H9 (cell line): ENCODE results near the gene PRSS22. TPM values are rescaled to one million over a fixed set of nuclear protein-coding genes. Genes with fewer than 3 reads are reported as not detected.

Source experiments
- DNase-seq: peaks from one replicate; pipeline ENCODE4 v3.0.0-alpha.2; 2017
- H2AFZ ChIP-seq: one replicate; pipeline ENCODE4 v1.6.1; 2013; ENCODE audit warnings: mild to moderate bottlenecking, low read length, control low read depth, moderate library complexity
- H2AK5ac ChIP-seq: 2 replicates; pipeline ENCODE4 v1.6.1; 2013; ENCODE audit warnings: low read length, control low read depth, mixed read lengths; ENCODE audit not compliant: insufficient read length
- H2BK120ac ChIP-seq: one replicate; pipeline ENCODE4 v1.6.1; 2013; ENCODE audit warnings: low read depth, mild to moderate bottlenecking, low read length, control low read depth, inconsistent platforms; ENCODE audit not compliant: poor library complexity, severe bottlenecking
- H2BK12ac ChIP-seq: 2 replicates; pipeline ENCODE4 v1.6.1; 2013; ENCODE audit warnings: low read length, control low read depth, mixed read lengths, low read depth; ENCODE audit not compliant: insufficient read length
- H2BK15ac ChIP-seq: 2 replicates; pipeline ENCODE4 v1.6.1; 2013; ENCODE audit warnings: low read depth, low read length, control low read depth
- H2BK20ac ChIP-seq: one replicate; pipeline ENCODE4 v1.6.1; 2013; ENCODE audit warnings: low read depth, mild to moderate bottlenecking, low read length, control low read depth, inconsistent platforms; ENCODE audit not compliant: poor library complexity, severe bottlenecking
- H2BK5ac ChIP-seq: 2 replicates; pipeline ENCODE4 v1.6.1; 2013; ENCODE audit warnings: low read length, control low read depth, mixed read lengths; ENCODE audit not compliant: insufficient read length
- H3K14ac ChIP-seq: 2 replicates; pipeline ENCODE4 v1.6.1; 2013; ENCODE audit warnings: low read length, control low read depth; ENCODE audit not compliant: insufficient read depth
- H3K18ac ChIP-seq: 2 replicates; pipeline ENCODE4 v1.6.1; 2013; ENCODE audit warnings: low read depth, mild to moderate bottlenecking, mixed read lengths, low read length, control low read depth; ENCODE audit not compliant: insufficient read length
- H3K23ac ChIP-seq: 2 replicates; pipeline ENCODE4 v1.6.1; 2013; ENCODE audit warnings: low read length, control low read depth, mixed read lengths, low read depth; ENCODE audit not compliant: insufficient read length
- H3K23me2 ChIP-seq: 2 replicates; pipeline ENCODE4 v1.6.1; 2013; ENCODE audit warnings: low read depth, mild to moderate bottlenecking, mixed read lengths, low read length, control low read depth; ENCODE audit not compliant: insufficient read length, poor library complexity, severe bottlenecking
- H3K27ac ChIP-seq: 2 replicates; pipeline ENCODE4 v1.5.1; 2013; ENCODE audit warnings: low read length, control low read depth, mixed read lengths, low read depth; ENCODE audit not compliant: insufficient read length
- H3K27me3 ChIP-seq: 2 replicates; pipeline ENCODE4 v1.6.1; 2013; ENCODE audit warnings: low read length, control low read depth, inconsistent platforms; ENCODE audit not compliant: insufficient read depth
- H3K4ac ChIP-seq: 2 replicates; pipeline ENCODE4 v1.6.1; 2013; ENCODE audit warnings: low read depth, mild to moderate bottlenecking, control low read depth, inconsistent platforms, low read length, moderate library complexity
- H3K4me1 ChIP-seq: 2 replicates; pipeline ENCODE4 v1.6.1; 2013; ENCODE audit warnings: low read length, control low read depth, inconsistent platforms; ENCODE audit not compliant: insufficient read depth
- H3K4me2 ChIP-seq: 2 replicates; pipeline ENCODE4 v1.6.1; 2013; ENCODE audit warnings: low read length, control low read depth, mixed read lengths; ENCODE audit not compliant: insufficient read length, insufficient read depth
- H3K56ac ChIP-seq: 2 replicates; pipeline ENCODE4 v1.6.1; 2013; ENCODE audit warnings: low read depth, mild to moderate bottlenecking, mixed read lengths, low read length, control low read depth; ENCODE audit not compliant: insufficient read length
- H3K79me1 ChIP-seq: 2 replicates; pipeline ENCODE4 v1.6.1; 2013; ENCODE audit warnings: low read depth, mild to moderate bottlenecking, moderate library complexity, low read length, control low read depth, inconsistent platforms; ENCODE audit not compliant: insufficient read depth, poor library complexity, severe bottlenecking
- H3K79me2 ChIP-seq: 2 replicates; pipeline ENCODE4 v1.6.1; 2013; ENCODE audit warnings: low read length, control low read depth, inconsistent platforms; ENCODE audit not compliant: insufficient read depth
- H3K9ac ChIP-seq: 2 replicates; pipeline ENCODE4 v1.6.1; 2013; ENCODE audit warnings: low read length, control low read depth, mixed read lengths; ENCODE audit not compliant: insufficient read length; ENCODE audit errors: extremely low read depth
- H3K9me3 ChIP-seq: one replicate; pipeline ENCODE4 v1.6.1; 2013; ENCODE audit warnings: low read depth, low read length, inconsistent platforms; ENCODE audit not compliant: control insufficient read depth
- H3T11ph ChIP-seq: one replicate; pipeline ENCODE4 v1.6.1; 2013; ENCODE audit warnings: mild to moderate bottlenecking, low read length, control low read depth, inconsistent platforms
- H4K20me1 ChIP-seq: one replicate; pipeline ENCODE4 v1.6.1; 2013; ENCODE audit not compliant: control insufficient read depth, insufficient read length, insufficient read depth
- H4K5ac ChIP-seq: 2 replicates; pipeline ENCODE4 v1.6.1; 2013; ENCODE audit warnings: low read depth, mild to moderate bottlenecking, mixed read lengths, low read length, control low read depth; ENCODE audit not compliant: insufficient read length
- H4K8ac ChIP-seq: replicated peaks from 2 replicates; pipeline ENCODE4 v1.6.1; 2013; ENCODE audit warnings: low read length, control low read depth, mixed read lengths, low read depth; ENCODE audit not compliant: insufficient read length
- H4K91ac ChIP-seq: 2 replicates; pipeline ENCODE4 v1.6.1; 2013; ENCODE audit warnings: low read depth, mild to moderate bottlenecking, moderate library complexity, mixed read lengths, low read length, control low read depth; ENCODE audit not compliant: insufficient read length
- H3K27ac Mint-ChIP-seq, 3 experiments: 2 replicates in 2 of 3; 3 replicates in 1 of 3; pipeline ENCODE4 v1.8.0; 2020 to 2021; ENCODE audit warnings: mixed read lengths in 3 of 3, mild to moderate bottlenecking in 1 of 3, moderate library complexity in 1 of 3
- H3K27me3 Mint-ChIP-seq: 2 replicates; pipeline ENCODE4 v1.8.0; 2021; ENCODE audit warnings: low read depth, mild to moderate bottlenecking, moderate library complexity, mixed read lengths
- H3K36me3 Mint-ChIP-seq, 3 experiments: 2 replicates in 2 of 3; 3 replicates in 1 of 3; pipeline ENCODE4 v1.8.0; 2020 to 2021; ENCODE audit warnings: low read depth in 3 of 3, mixed read lengths in 3 of 3; ENCODE audit not compliant: insufficient read depth in 1 of 3
- H3K4me1 Mint-ChIP-seq, 2 experiments: 2 replicates each; pipeline ENCODE4 v1.8.0; 2020; ENCODE audit warnings: mixed read lengths in 2 of 2
- H3K4me3 Mint-ChIP-seq, 2 experiments: 2 replicates in 1 of 2; 3 replicates in 1 of 2; pipeline ENCODE4 v1.8.0; 2020 to 2021; ENCODE audit warnings: mild to moderate bottlenecking in 2 of 2, mixed read lengths in 2 of 2, moderate library complexity in 1 of 2
- H3K9me3 Mint-ChIP-seq, 2 experiments: 2 replicates in 1 of 2; 3 replicates in 1 of 2; pipeline ENCODE4 v1.8.0; 2020; ENCODE audit warnings: mild to moderate bottlenecking in 2 of 2, mixed read lengths in 2 of 2, moderate library complexity in 1 of 2
- WGBS: extraction: QIAGEN DNeasy Blood & Tissue Kit; methylation state at CpG from one replicate; pipeline ENCODE4 v1.1.7; 2013; ENCODE audit warnings: missing lambda C conversion rate, low lambda C conversion rate, mixed read lengths; ENCODE audit not compliant: insufficient read length; ENCODE audit errors: extremely low coverage; 5-methylcytosine and 5-hydroxymethylcytosine counted together
- total RNA-seq: library from RNA; stranded (reverse); gene quantifications from 2 replicates; pipeline ENCODE4 v1.2.1, GENCODE V29; 2021
- TF ChIP-seq, protein P1 (sequence below): fragments of 200-600 bp; sonication (generic); conservative IDR thresholded peaks from 3 replicates; pipeline ENCODE4 v1.8.0; 2021; ENCODE audit warnings: antibody characterized with exemption, mild to moderate bottlenecking

Gene PRSS22
- total RNA-seq, 1 experiment from 2014 or later: 1.9 TPM

GRCh38 chr16:2879854-2880508, 22.0 kb upstream of the PRSS22 start:
- Histone ChIP-seq H4K91ac (no peak overlapping the region), H3K4ac (no peak overlapping the region), H3K23ac (no peak overlapping the region), H3K56ac (no peak overlapping the region), H4K8ac (no peak overlapping the region), H3K14ac (no peak overlapping the region), H3K27me3 (no peaks in the 10 kb centered on the region), H2BK20ac (no peak overlapping the region), H3K18ac (no peak overlapping the region), H2BK15ac (no peak overlapping the region), H3K9ac (no peak overlapping the region), H3T11ph (no peak overlapping the region), H2AK5ac (no peak overlapping the region), H2BK120ac (no peak overlapping the region), H3K23me2 (peaks cover 6% of the 10 kb centered on the region), H2BK12ac (no peak overlapping the region), H2BK5ac (no peak overlapping the region), H3K79me1 (no peaks in the 10 kb centered on the region), H3K9me3 (no peaks in the 10 kb centered on the region), H4K5ac (no peak overlapping the region), H3K4me2 (no peak overlapping the region), H3K79me2 (no peaks in the 10 kb centered on the region), H3K4me1 (no peaks in the 10 kb centered on the region), H4K20me1 (no peaks in the 10 kb centered on the region), H2AFZ (no peak overlapping the region), H3K27ac (no peak overlapping the region)
- no peak for DNase-seq
- no peaks in the 10 kb centered on the region; a peak in 1 of 7 replicates for H3K36me3 Mint-ChIP-seq
- H3K9me3 Mint-ChIP-seq: peaks cover 0 to 7% of the 10 kb centered on the region in 2 experiments; a peak in 3 of 5 replicates
- H3K4me1 Mint-ChIP-seq: peaks cover 5 to 6% of the 10 kb centered on the region in 2 experiments
- peak overlapping the region in 1 of 3 experiments; percentile 90; a peak in 1 of 7 replicates for H3K27ac Mint-ChIP-seq
- TF ChIP-seq, protein P1, sequence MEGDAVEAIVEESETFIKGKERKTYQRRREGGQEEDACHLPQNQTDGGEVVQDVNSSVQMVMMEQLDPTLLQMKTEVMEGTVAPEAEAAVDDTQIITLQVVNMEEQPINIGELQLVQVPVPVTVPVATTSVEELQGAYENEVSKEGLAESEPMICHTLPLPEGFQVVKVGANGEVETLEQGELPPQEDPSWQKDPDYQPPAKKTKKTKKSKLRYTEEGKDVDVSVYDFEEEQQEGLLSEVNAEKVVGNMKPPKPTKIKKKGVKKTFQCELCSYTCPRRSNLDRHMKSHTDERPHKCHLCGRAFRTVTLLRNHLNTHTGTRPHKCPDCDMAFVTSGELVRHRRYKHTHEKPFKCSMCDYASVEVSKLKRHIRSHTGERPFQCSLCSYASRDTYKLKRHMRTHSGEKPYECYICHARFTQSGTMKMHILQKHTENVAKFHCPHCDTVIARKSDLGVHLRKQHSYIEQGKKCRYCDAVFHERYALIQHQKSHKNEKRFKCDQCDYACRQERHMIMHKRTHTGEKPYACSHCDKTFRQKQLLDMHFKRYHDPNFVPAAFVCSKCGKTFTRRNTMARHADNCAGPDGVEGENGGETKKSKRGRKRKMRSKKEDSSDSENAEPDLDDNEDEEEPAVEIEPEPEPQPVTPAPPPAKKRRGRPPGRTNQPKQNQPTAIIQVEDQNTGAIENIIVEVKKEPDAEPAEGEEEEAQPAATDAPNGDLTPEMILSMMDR: no peak
- H3K4me3 Mint-ChIP-seq: no peak overlapping the region
- WGBS: no CpG with 5 or more reads among the region's 6 CpGs
- peaks cover 35% of the 10 kb centered on the region for H3K27me3 Mint-ChIP-seq
